HL-60 (cell line): ENCODE measurements around the gene CCDC74B.
"Not testable (repeated sequence)": the region's sequence is repeated elsewhere in the genome, so short reads cannot be mapped to it uniquely, and the experiment has no call there.

ENCODE experiments used
- POLR2AphosphoS5 ChIP-seq: IDR thresholded peaks from 2 replicates; pipeline ENCODE4 v1.6.1; 2012; ENCODE audit warnings: low read depth
- TF ChIP-seq, protein P1 (sequence below): IDR thresholded peaks from one replicate; pipeline ENCODE4 v1.5.1; 2011; ENCODE audit warnings: low read length, control low read depth, inconsistent platforms; ENCODE audit not compliant: insufficient read depth

DNA sequence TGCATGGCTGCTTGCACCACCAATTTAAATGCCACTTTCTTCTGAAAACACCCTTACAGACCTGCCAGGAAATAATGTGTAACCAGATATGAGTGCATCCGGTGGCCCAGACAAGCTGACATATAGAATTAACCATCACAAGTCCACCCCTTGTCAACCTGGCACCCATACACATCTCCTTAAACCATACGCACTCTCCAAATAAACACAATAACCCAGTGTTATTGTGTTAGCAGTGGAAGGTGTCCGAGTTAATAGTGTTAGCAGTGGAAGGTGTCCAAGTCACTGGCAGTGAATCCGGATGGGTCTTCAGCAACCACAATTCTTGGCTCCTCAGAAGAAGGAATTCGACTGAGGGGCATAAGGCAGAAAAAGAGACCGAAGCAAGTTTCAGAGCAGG is 3.6 kb upstream of the CCDC74B start:
- TF ChIP-seq, protein P1, sequence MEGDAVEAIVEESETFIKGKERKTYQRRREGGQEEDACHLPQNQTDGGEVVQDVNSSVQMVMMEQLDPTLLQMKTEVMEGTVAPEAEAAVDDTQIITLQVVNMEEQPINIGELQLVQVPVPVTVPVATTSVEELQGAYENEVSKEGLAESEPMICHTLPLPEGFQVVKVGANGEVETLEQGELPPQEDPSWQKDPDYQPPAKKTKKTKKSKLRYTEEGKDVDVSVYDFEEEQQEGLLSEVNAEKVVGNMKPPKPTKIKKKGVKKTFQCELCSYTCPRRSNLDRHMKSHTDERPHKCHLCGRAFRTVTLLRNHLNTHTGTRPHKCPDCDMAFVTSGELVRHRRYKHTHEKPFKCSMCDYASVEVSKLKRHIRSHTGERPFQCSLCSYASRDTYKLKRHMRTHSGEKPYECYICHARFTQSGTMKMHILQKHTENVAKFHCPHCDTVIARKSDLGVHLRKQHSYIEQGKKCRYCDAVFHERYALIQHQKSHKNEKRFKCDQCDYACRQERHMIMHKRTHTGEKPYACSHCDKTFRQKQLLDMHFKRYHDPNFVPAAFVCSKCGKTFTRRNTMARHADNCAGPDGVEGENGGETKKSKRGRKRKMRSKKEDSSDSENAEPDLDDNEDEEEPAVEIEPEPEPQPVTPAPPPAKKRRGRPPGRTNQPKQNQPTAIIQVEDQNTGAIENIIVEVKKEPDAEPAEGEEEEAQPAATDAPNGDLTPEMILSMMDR = not testable (repeated sequence)
- not testable (repeated sequence) for TF ChIP-seq POLR2AphosphoS5
